Raji (cell line): Measurements from ENCODE around the gene DIDO1.

ENCODE experiments used
- POLR2A ChIP-seq: IDR thresholded peaks from 2 replicates; pipeline ENCODE4 v1.6.1; 2011; ENCODE audit warnings: low read depth, low read length, control low read depth; ENCODE audit not compliant: insufficient read depth

Gene DIDO1

DNA sequence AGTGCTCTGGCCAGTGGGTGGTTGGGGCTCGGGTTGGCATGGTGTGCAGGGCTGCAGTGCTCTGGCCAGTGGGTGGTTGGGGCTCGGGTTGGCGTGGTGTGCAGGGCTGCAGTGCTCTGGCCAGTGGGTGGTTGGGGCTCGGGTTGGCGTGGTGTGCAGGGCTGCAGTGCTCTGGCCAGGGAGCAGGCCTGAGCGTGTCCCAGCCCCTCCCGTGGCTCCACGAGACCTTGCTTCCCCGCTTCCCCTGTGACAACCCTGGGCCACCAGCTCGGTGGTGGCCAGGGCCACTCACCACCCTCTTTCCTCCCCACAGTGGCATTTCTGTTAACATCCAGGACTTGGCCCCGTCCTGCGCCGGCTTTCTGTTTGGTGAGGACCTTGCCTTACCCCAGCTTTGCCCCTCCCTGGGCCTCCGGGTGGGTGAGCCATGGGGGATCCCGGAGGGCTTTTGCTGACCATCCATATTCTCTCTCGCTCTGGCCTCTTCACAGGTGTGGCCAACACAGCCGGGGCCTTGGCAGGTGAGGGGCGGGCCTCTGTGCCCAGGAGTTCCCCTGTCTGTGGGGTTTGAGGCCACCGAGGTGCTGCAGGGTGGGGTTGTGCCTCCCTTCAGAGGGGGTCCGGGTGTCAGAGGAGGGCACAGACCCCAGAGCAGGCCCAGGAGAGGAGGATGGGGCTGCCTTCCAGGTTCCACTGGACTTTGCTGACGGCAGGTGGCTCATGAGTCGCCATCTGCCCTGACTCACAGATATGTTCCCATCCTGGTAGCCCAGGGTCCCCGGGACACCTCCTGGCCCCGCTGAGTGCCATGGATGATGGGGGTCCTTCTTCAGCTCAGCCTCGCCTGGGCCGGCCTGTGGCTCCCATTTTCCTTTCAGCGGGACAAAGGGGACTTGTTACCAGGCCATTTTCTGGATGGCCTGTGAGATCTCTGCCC is 40.2 kb upstream of the DIDO1 start:
- TF ChIP-seq POLR2A, result no peak

DNA sequence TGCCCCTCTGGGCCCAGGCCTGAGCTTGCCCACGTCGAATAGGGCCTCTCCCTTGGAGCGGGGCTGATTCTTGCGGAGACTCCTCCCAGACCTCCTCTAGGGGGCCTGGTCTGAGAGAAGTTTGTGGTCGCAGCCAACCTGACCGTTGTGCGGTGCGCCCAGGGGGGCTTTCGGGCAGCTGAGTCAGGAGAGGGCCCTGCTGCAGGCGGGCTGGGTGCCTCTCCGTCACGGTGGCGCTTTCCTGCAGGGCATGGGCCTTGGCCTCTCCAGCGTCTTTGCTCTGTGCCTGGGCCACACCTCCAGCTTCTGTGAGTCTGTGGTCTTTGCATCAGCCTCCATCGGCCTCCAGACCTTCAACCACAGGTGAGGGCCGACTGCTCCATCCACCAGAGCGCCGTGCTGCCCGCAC is 39.1 kb upstream of the DIDO1 start:
- TF ChIP-seq POLR2A, result no peak

DNA sequence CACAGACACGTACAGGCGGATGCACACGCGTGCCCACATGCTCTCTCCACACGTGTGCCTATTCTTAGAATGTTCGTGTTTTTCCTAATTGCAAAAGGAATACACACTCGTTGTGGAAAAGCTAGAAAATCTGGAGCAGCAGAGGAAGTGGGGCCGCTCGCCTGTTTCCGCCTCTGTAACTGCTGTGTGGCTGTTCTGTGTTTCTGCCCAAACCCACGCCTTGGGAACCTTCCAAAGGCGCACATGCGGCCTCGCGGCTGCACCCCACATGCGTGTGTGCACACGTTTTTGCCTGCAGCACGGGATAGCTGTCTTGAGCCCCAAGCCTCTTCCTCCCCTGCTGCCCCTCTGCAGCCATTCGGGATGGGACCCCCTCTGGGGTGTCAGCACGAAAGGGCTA is 38.4 kb upstream of the DIDO1 start:
- TF ChIP-seq POLR2A, result no peak

DNA sequence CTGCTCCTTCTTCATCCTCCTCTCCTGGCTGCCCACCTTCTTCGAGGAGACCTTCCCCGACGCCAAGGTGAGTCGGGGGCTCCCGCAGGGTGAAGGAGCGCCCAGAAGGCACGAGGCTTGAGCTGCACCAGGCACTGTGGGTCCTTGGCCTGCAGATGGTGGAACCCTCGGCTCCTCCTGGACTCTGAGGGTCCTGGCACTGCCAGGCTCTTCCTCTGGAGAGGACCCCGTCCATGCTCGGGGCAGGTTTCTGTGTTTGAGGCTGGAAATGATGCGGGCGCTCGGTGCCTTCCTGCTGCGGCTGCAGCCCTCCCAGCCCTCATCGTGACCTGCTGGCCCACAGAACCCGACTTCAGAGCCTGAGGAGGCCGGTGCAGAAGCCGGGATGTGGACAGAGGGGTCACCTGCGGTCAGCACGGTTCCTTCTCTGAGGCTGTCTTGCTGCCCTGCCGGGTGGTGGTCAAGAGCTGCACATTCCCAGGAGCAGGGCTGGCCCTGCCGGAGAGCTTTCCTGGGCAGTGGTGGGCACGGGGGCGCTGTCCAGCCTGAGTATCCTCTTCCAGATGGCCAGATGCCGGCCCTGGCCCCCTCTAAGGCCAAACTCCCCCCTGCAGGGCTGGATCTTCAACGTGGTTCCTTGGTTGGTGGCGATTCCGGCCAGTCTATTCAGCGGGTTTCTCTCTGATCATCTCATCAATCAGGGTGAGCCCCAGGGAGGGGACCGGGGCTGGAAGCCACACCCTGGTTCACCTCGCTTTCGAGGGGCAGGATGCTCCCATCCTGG is 37.5 kb upstream of the DIDO1 start:
- TF ChIP-seq POLR2A, result no peak

DNA sequence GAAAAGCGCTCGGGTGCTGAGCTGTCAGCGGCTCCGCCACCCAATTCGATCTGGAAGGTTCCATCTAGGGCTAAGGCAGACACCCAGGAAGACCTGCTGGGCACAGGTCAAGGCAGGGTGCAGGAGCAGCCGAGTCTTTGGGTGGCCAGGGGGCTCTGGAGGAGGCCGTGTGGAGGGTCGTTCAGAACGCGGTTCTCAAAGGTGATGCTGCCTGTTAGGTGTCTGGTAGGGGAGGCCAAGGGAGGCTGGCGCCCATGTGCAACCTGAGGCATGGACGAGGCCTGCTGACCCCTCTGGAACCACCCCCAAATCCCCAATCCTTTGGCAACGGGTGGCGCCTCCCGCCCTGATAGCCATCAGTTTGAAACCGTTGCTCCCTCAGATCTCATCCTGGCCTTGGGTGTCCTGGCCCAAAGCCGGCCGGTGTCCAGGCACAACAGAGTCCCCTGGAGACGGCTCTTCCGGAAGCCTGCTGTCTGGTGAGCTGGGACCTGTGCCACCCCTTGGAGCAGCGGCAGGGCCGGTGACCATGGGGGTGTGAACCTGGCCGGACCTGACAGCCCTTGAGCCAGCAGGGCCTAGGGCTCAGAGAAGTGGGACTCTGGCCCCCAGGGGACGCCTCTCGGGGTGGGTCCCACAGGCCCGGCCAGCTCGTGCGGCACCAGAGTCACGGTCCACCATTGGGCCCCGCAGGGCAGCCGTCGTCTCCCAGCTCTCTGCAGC is 36.7 kb upstream of the DIDO1 start:
- no peak for TF ChIP-seq POLR2A

DNA sequence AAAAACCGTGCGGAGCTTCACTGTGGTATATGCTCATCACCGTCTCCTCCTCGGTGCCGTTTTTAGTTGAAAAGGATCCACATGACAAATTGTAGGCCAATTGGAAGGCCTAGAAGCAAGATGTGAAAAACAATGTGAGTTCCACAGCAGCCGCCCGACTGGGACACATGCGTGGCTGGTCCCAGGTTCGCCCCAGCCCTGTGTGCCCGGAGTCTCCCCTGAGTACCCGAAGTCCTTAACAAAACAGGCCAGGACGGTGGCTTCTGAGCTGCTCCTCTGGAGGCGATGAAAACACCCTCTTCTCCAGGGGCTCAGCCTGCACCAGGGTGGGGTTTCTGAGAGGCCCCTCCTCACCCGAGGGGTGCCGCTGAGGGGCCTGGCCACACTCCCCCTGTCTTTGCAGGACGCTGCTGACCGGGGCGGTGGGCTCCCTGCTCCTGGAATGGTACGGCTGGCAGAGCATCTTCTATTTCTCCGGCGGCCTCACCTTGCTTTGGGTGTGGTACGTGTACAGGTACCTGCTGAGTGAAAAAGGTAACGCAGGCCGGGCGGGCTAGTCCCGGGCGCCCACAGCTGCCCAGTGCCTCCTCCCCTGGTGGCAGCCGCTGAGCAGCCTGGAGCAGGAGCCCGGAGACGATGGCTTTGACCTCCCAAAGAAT is 36.0 kb upstream of the DIDO1 start:
- TF ChIP-seq POLR2A, result no peak

DNA sequence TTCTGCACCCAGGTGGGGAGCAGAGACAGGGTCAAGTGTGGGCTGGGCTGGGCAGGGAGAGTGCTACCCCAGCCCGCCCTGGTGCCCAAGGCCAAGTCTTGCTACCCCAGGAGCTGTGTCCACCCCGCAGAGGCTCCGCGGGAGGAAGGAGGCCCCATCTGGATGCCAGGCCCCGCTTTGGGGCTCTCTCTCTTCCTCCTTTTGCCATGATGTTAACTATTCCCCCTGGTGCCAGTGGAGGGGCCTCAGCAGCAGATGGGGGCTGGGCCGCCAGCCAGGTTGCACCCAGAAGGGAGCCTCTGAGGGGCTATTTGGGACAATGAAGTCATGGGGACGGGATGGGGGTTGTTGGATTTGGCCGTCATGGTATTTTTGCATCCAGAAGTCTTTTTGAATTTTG is 35.5 kb upstream of the DIDO1 start:
- TF ChIP-seq POLR2A, result no peak

DNA sequence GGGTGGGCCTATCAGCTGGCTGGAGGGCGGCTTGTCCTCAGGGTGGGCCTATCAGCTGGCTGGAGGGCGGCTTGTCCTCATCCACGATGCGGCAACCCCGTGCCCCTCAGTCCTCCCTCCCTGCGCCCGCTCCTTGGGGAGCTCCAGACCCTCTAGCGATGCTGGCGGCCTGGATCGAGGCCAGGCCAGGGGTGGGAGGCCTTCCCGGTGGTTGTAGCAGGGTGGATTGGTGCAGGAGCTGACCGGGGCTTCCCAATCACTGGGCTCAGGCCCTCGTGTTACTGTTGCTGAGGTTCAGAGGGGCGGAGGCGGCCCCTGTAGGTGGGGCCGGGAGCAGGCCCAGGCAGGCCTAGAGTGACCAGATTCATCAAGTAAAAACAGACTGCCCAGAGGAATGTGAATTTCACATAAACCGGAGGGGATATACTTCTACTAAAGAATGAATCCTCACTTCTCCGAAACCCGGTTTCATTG is 35.0 kb upstream of the DIDO1 start:
- no peak for TF ChIP-seq POLR2A

DNA sequence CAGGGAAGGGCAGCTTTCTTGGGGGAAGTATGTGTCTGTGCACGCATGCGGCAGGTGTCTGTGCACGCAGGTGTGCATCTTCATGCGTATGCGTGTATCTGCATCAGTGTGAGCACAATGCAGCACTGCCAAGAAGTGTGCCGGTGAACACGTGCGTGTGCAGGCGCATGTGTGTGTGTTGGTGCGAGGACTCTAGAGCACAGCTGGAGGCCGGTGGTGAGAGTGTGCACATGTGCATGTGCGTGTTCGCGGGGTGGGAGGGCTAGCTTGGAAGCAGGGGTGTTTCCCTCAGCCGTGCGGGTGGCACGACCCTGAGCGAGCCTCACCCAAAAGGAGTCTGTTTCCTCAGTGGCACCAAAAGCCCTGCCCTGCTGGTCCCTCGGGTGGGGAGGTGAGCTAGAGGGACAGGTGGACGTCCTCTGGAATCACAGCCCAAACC is 33.7 kb upstream of the DIDO1 start:
- no peak for TF ChIP-seq POLR2A

DNA sequence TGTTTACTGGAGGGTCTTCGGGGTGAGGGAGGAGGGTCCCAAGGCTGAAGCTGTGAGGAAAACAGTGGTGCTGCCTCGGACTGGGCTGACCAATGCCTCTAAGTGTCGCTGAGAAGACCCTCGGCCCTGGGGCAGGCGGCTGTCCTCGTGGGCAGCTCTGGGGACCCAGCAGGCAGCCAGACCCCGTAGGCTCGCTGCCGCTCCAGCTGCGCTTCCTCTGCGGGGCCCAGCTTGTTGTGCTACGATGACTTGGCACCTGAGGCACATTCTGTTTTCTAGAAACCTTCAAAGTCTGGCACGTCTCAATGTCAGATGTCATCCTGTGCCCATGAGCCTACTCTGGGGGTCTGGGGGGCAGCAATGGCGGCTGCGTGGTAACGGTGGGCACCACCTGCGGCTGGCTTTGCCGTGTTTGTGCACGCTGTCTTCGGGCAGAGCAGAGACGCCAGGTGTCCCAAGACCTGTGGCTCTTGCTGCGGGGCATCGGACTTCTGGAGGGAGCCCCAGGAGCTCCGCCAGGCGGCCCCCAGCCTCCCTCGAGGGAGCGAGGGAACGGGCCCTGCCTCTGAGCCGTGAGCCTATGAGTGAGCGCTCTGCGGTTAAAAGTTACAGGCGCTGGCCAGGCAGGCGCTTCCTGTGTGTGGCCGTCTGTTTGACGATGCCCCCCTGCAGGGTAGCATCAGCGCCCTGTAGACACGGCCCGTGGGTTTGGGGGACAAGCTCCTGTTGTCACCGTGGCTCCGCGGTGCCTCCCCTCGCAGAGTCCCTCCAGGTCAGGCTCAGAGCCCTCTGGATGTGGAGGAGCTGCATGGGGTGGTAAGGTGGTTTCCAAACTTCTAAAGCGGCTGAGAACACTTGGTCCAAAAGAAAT is 33.0 kb upstream of the DIDO1 start:
- no peak for TF ChIP-seq POLR2A

DNA sequence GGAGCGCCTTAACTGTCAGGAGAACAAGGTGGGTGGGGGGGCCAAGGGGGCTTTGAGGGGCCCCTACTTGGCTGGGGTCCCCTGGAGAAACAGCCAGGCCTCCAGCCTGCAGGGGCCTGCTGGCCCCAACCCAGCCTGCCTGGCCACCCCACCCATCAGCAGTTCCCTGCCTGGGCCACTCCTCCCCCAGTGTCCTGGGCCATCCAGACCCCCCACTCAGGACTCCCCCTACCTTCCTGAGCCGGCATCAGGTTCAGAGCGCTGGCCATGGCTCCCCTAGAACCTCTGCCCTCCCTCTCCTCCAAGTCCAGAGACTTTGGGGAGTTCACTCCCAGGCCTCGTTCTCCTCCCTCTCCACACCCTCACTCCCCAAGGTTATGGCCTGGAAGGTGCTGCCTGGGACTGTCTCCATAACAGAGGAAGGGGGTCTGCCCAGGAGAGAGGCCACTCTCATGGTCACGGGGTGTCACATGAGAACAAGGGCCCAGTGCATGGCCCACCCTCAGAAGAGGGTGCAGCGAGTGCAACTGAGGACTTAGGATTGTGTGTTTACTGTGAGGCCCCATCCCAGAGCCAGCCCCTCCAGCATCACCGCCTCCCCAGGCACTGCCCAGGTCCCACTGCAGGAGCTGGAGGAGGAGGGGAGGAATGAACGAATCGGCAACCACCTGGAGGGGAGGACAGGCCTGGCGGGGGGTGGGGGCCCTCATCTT is 32.2 kb upstream of the DIDO1 start:
- no peak for TF ChIP-seq POLR2A

DNA sequence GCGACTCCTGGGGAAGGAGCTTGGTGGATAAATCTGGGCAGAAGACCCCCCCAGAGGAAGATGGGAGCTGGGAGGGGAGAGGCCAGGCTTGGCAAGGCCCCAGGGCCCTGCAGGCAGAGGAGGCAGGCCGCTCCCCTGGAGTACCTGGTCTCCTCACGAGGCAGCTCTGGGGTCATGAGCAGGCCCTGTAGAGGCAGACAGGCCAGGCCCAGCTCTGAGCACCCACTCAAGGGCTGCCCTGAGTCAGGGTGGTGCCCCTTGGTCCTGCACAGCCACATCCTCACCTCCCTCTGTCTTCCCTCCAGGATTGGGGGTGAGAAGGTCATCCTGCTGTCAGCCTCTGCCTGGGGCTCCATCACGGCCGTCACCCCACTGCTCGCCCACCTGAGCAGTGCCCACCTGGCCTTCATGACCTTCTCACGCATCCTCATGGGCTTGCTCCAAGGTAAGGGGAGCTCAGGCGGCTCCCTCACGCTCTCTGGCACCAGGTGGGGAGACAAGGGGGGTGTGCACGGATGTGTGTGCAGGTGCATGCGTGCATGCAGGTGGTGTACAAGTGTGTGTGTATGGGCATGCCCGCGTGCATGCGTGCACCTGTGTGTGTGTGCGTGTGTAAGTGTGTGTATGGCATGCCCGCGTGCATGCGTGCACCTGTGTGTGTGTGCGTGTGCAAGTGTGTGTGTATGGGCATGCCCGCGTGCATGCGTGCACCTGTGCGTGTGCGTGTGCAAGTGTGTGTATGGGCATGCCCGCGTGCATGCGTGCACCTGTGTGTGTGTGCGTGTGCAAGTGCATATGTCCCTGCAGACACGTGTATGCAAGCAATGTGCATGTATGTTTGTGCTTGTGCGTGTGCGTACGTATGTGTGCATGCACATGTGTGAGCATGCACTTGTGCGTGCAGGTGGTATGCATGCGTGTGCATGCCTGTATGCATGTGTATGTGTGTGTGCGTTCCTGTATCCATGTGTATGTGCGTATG is 31.1 kb upstream of the DIDO1 start:
- no peak for TF ChIP-seq POLR2A

DNA sequence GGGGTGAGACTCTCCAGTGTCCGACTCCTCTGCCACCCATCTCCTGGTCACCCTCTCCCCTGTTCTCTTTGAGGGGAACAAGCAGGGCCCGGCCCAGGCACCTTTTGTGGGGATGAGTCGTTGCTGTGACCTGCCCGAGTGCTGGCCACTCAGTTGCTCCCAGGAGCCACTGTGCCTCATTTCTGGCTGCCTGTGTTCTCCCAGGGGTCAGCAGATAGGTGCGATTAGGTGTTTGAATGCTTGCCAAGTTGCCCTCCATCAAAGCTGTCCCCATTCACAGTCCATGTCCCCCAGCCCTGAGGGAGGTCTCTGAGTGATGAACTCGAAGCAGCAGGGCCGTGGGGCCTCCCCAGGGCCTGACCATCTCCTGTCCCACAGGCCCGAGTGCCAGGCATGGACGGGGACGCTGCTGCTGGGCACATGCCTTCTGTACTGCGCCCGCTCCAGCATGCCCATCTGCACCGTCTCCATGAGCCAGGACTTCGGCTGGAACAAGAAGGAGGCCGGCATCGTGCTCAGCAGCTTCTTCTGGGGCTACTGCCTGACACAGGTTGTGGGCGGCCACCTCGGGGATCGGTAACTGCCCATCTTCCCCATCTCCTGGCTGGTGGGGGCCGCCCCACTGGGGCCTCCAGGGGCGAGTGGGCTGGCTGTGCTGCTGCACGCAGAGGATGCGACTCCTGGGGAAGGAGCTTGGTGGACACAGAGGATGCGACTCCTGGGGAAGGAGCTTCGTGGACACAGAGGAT is 30.3 kb upstream of the DIDO1 start:
- TF ChIP-seq POLR2A, result no peak
